HepG2 (cell line): ENCODE results near the gene MAPK8IP1. TPM values are rescaled to one million over a fixed set of nuclear protein-coding genes. Genes with fewer than 3 reads are reported as not detected.

Source experiments
- ARNT2 ChIP-seq: sonication (generic); formaldehyde crosslinking; IDR thresholded peaks from 2 replicates; pipeline ENCODE4 v1.8.0; 2022; ENCODE audit warnings: mild to moderate bottlenecking, low read depth, missing genetic modification reagents, moderate library complexity
- DRAP1 ChIP-seq: IDR thresholded peaks from 2 replicates; pipeline ENCODE4 v1.6.1; 2016; ENCODE audit warnings: missing genetic modification reagents, missing compliant biosample characterization
- GPN1 ChIP-seq: sonication (generic); formaldehyde crosslinking; IDR thresholded peaks from 2 replicates; pipeline ENCODE4 v1.5.1; 2020; ENCODE audit warnings: missing genetic modification reagents, borderline replicate concordance
- HMGA1 ChIP-seq: sonication (generic); formaldehyde crosslinking; conservative IDR thresholded peaks from 2 replicates; pipeline ENCODE4 v1.4.0; 2020; ENCODE audit warnings: missing genetic modification reagents
- HNRNPLL ChIP-seq: fragments of 200-400 bp; formaldehyde crosslinking; IDR thresholded peaks from 2 replicates; pipeline ENCODE4 v1.6.1; 2017; ENCODE audit warnings: mild to moderate bottlenecking, low read depth, low read length; ENCODE audit not compliant: poor library complexity, severe bottlenecking
- MLLT10 ChIP-seq: sonication (generic); formaldehyde crosslinking; IDR thresholded peaks from 2 replicates; pipeline ENCODE4 v1.4.0; 2020; ENCODE audit warnings: missing genetic modification reagents
- ONECUT2 ChIP-seq: sonication (generic); formaldehyde crosslinking; IDR thresholded peaks from 2 replicates; pipeline ENCODE4 v1.4.0; 2020; ENCODE audit warnings: missing genetic modification reagents
- POLR2AphosphoS2 ChIP-seq: IDR thresholded peaks from 2 replicates; pipeline ENCODE4 v1.6.1; 2011; ENCODE audit warnings: low read depth, low read length, improper control_type of control experiment
- TP53 ChIP-seq: sonication (generic); formaldehyde crosslinking; conservative IDR thresholded peaks from 2 replicates; pipeline ENCODE4 v1.4.0; 2020; ENCODE audit warnings: missing genetic modification reagents
- ZNF280B ChIP-seq: sonication (generic); formaldehyde crosslinking; IDR thresholded peaks from 2 replicates; pipeline ENCODE4 v1.5.0; 2020; ENCODE audit warnings: missing genetic modification reagents, mild to moderate bottlenecking, borderline replicate concordance
- ZNF496 ChIP-seq: sonication (generic); formaldehyde crosslinking; IDR thresholded peaks from 2 replicates; pipeline ENCODE4 v1.8.1; 2023; ENCODE audit warnings: mild to moderate bottlenecking, moderate library complexity, missing genetic modification reagents; ENCODE audit not compliant: insufficient replicate concordance
- ZNF556 ChIP-seq: sonication (generic); formaldehyde crosslinking; IDR thresholded peaks from 2 replicates; pipeline ENCODE4 v1.4.0; 2020; ENCODE audit warnings: mild to moderate bottlenecking, missing genetic modification reagents, borderline replicate concordance
- ZNF567 ChIP-seq: sonication (generic); formaldehyde crosslinking; IDR thresholded peaks from 2 replicates; pipeline ENCODE4 v1.8.1; 2023; ENCODE audit warnings: mild to moderate bottlenecking, missing genetic modification reagents, borderline replicate concordance
- ZNF577 ChIP-seq: sonication (generic); formaldehyde crosslinking; IDR thresholded peaks from 2 replicates; pipeline ENCODE4 v1.4.0; 2020; ENCODE audit warnings: mild to moderate bottlenecking, low read depth, missing genetic modification reagents, borderline replicate concordance
- ZNF766 ChIP-seq: sonication (generic); formaldehyde crosslinking; IDR thresholded peaks from 2 replicates; pipeline ENCODE4 v1.5.0; 2020; ENCODE audit warnings: missing genetic modification reagents, borderline replicate concordance
- ZNF775 ChIP-seq: sonication (generic); formaldehyde crosslinking; IDR thresholded peaks from 2 replicates; pipeline ENCODE4 v1.4.0; 2020; ENCODE audit warnings: missing genetic modification reagents, mild to moderate bottlenecking, moderate library complexity, borderline replicate concordance
- ZNF83 ChIP-seq: sonication (generic); formaldehyde crosslinking; IDR thresholded peaks from 2 replicates; pipeline ENCODE4 v1.4.0; 2020; ENCODE audit warnings: missing genetic modification reagents, mild to moderate bottlenecking, borderline replicate concordance
- ZSCAN21 ChIP-seq: sonication (generic); formaldehyde crosslinking; IDR thresholded peaks from 2 replicates; pipeline ENCODE4 v1.8.0; 2022; ENCODE audit warnings: mild to moderate bottlenecking, missing genetic modification reagents, moderate library complexity, borderline replicate concordance
- polyA plus RNA-seq, 8 experiments: library from polyadenylated mRNA; depleted of rRNA in 3 of 8; stranded (reverse) in 7 of 8; unstranded in 1 of 8; fragments of >200 nt; fragmentation: Illumina TruSeq in 4 of 8; extraction: Trizol in 4 of 8; gene quantifications; 2 replicates each; pipeline versions ENCODE4 v1.2.1 to v1.2.3, GENCODE V29; 2011 to 2016; ENCODE audit warnings: low read depth in 4 of 8, missing spikeins in 1 of 8, mixed read lengths in 1 of 8; ENCODE audit not compliant: insufficient read depth in 1 of 8
- total RNA-seq, 5 experiments: library from RNA; depleted of rRNA; stranded (reverse); fragments of >200 nt; fragmentation: Illumina TruSeq; extraction: Trizol; gene quantifications; 2 replicates each; pipeline ENCODE4 v1.2.3, GENCODE V29; 2016; ENCODE audit warnings: low read depth in 1 of 5
- TF ChIP-seq, protein P1 (sequence below): sonication (generic); formaldehyde crosslinking; IDR thresholded peaks from 2 replicates; pipeline ENCODE4 v1.8.0; 2022; ENCODE audit warnings: mild to moderate bottlenecking, missing genetic modification reagents; ENCODE audit not compliant: insufficient replicate concordance
- TF ChIP-seq, protein P2 (sequence below): sonication (generic); formaldehyde crosslinking; conservative IDR thresholded peaks from 2 replicates; pipeline ENCODE4 v1.4.0; 2020; ENCODE audit warnings: missing genetic modification reagents
- TF ChIP-seq, protein P3 (sequence below): sonication (generic); formaldehyde crosslinking; IDR thresholded peaks from 2 replicates; pipeline ENCODE4 v1.4.0; 2020; ENCODE audit warnings: mild to moderate bottlenecking, missing genetic modification reagents

Gene MAPK8IP1
- total and polyA plus RNA-seq, 2 of the 13 experiments (the other 11 are each of a cell fraction or from before 2014, with no cell fraction given): 2.2 to 4.2 TPM

GRCh38 chr11:45846974-45847910 is 38.2 kb upstream of the MAPK8IP1 start, which contains the start of gene CRY2 (continued):
- TF ChIP-seq, protein P1, sequence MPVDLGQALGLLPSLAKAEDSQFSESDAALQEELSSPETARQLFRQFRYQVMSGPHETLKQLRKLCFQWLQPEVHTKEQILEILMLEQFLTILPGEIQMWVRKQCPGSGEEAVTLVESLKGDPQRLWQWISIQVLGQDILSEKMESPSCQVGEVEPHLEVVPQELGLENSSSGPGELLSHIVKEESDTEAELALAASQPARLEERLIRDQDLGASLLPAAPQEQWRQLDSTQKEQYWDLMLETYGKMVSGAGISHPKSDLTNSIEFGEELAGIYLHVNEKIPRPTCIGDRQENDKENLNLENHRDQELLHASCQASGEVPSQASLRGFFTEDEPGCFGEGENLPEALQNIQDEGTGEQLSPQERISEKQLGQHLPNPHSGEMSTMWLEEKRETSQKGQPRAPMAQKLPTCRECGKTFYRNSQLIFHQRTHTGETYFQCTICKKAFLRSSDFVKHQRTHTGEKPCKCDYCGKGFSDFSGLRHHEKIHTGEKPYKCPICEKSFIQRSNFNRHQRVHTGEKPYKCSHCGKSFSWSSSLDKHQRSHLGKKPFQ (CRISPR knock-in tag): peak; percentile 88
- TF ChIP-seq, protein P2, sequence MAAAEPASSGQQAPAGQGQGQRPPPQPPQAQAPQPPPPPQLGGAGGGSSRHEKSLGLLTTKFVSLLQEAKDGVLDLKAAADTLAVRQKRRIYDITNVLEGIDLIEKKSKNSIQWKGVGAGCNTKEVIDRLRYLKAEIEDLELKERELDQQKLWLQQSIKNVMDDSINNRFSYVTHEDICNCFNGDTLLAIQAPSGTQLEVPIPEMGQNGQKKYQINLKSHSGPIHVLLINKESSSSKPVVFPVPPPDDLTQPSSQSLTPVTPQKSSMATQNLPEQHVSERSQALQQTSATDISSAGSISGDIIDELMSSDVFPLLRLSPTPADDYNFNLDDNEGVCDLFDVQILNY (CRISPR knock-in tag): no peak
- no peak for TF ChIP-seq ONECUT2
- no peak for TF ChIP-seq ZNF567
- peak; percentile 89; the same call in 1 of the 2 replicates for TF ChIP-seq ZNF766 (CRISPR knock-in tag)
- TF ChIP-seq TP53 (CRISPR knock-in tag): no peak; the same call in 1 of the 2 replicates
- peak; percentile 84 for TF ChIP-seq ARNT2 (CRISPR knock-in tag)
- no peak for TF ChIP-seq ZNF83 (CRISPR knock-in tag)
- no peak for TF ChIP-seq ZNF577 (CRISPR knock-in tag)
- TF ChIP-seq GPN1 (CRISPR knock-in tag): no peak
- peak; percentile 81 for TF ChIP-seq DRAP1
- no peak for TF ChIP-seq ZNF775 (CRISPR knock-in tag)
- TF ChIP-seq ZNF556 (CRISPR knock-in tag): peak; percentile 42; the same call in 1 of the 2 replicates
- TF ChIP-seq ZNF280B (CRISPR knock-in tag): peak; percentile 88
- no peak for TF ChIP-seq POLR2AphosphoS2
- peak; percentile 79 for TF ChIP-seq HNRNPLL
- no peak for TF ChIP-seq HMGA1 (CRISPR knock-in tag)
- TF ChIP-seq, protein P3, sequence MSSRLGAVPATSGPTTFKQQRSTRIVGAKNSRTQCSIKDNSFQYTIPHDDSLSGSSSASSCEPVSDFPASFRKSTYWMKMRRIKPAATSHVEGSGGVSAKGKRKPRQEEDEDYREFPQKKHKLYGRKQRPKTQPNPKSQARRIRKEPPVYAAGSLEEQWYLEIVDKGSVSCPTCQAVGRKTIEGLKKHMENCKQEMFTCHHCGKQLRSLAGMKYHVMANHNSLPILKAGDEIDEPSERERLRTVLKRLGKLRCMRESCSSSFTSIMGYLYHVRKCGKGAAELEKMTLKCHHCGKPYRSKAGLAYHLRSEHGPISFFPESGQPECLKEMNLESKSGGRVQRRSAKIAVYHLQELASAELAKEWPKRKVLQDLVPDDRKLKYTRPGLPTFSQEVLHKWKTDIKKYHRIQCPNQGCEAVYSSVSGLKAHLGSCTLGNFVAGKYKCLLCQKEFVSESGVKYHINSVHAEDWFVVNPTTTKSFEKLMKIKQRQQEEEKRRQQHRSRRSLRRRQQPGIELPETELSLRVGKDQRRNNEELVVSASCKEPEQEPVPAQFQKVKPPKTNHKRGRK (CRISPR knock-in tag): no peak
- peak; percentile 42; the same call in 1 of the 2 replicates for TF ChIP-seq ZSCAN21 (CRISPR knock-in tag)
- TF ChIP-seq MLLT10 (CRISPR knock-in tag): no peak
- TF ChIP-seq ZNF496 (CRISPR knock-in tag): no peak
